Retinal pigment epithelial cell (primary cell): ENCODE measurements around the gene DYRK3.
"Not testable (repeated sequence)": the region's sequence is repeated elsewhere in the genome, so short reads cannot be mapped to it uniquely, and the experiment has no call there.

Experiments used
- DNase-seq: peaks from one replicate; pipeline ENCODE4 v3.0.0-alpha.2; 2010; ENCODE audit warnings: low read depth
- H3K4me3 ChIP-seq: 2 replicates; pipeline ENCODE4 v1.5.1; 2011; ENCODE audit warnings: mild to moderate bottlenecking, low read length, control low read depth, moderate library complexity
- TF ChIP-seq, protein P1 (sequence below): conservative IDR thresholded peaks from 2 replicates; pipeline ENCODE4 v1.5.1; 2011; ENCODE audit warnings: low read depth, low read length, control low read depth, inconsistent platforms

The DYRK3 gene

GRCh38 chr1:206633708-206634121 lies 1.6 kb upstream of the DYRK3 start:
- TF ChIP-seq, protein P1, sequence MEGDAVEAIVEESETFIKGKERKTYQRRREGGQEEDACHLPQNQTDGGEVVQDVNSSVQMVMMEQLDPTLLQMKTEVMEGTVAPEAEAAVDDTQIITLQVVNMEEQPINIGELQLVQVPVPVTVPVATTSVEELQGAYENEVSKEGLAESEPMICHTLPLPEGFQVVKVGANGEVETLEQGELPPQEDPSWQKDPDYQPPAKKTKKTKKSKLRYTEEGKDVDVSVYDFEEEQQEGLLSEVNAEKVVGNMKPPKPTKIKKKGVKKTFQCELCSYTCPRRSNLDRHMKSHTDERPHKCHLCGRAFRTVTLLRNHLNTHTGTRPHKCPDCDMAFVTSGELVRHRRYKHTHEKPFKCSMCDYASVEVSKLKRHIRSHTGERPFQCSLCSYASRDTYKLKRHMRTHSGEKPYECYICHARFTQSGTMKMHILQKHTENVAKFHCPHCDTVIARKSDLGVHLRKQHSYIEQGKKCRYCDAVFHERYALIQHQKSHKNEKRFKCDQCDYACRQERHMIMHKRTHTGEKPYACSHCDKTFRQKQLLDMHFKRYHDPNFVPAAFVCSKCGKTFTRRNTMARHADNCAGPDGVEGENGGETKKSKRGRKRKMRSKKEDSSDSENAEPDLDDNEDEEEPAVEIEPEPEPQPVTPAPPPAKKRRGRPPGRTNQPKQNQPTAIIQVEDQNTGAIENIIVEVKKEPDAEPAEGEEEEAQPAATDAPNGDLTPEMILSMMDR = no peak
- peak; percentile 78 for DNase-seq
- no peak overlapping the region for H3K4me3 ChIP-seq

- H3K4me3 ChIP-seq = peak overlapping the region; percentile 86
- TF ChIP-seq, protein P1 = peak; percentile 87
- peak; percentile 38 for DNase-seq
These were observed 814 bp upstream of the DYRK3 start for GRCh38 chr1:206634365-206635079.

DNA sequence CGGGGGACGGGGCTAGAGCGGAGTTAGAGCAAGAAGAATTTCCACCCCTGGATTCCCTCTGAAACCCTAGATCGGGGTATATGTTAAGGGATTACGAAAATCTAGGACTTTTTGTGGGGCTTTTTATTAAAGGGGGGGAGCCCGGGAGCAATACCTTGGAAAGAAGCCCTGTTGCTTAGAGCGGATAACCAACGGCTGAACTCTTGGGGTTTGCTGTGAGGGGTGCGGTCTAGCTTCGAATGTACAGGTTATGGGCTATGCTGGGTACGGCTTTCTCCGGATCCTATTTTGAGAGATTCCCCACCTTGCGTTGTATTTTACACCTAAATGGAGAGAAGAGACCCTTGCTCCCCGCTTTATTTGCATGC lies 626 bp downstream of the DYRK3 start:
- TF ChIP-seq, protein P1 = no peak

GRCh38 chr1:206636671-206637070 lies 1.3 kb downstream of the DYRK3 start:
- H3K4me3 ChIP-seq = peak overlapping the region; percentile 86
- DNase-seq = no peak
- TF ChIP-seq, protein P1 = no peak

More for the DNA sequence above, 626 bp downstream of the DYRK3 start:
- H3K4me3 ChIP-seq = peak overlapping the region; percentile 86
- no peak for DNase-seq

DNA sequence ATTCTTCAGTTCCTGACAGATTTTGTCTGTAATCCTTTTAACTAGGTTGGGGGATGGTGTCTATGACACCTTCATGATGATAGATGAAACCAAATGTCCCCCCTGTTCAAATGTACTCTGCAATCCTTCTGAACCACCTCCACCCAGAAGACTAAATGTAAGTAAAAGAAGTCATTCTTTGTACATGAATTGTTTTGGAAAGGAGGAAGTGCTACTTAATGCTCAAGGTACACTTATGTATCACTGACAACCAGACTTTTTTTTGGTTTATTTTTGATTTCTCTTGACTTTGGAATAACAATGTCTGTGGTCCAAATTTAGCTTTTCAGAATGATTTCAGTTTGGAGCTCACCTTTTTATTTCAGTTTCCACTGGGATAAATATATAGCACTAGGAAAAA lies 2.3 kb downstream of the DYRK3 start:
- H3K4me3 ChIP-seq = no peak overlapping the region
- TF ChIP-seq, protein P1 = no peak
- no peak for DNase-seq

- DNase-seq, H3K4me3 ChIP-seq: not testable (repeated sequence)
These were observed 6.7 kb downstream of the DYRK3 start for GRCh38 chr1:206642074-206642473.

DNA sequence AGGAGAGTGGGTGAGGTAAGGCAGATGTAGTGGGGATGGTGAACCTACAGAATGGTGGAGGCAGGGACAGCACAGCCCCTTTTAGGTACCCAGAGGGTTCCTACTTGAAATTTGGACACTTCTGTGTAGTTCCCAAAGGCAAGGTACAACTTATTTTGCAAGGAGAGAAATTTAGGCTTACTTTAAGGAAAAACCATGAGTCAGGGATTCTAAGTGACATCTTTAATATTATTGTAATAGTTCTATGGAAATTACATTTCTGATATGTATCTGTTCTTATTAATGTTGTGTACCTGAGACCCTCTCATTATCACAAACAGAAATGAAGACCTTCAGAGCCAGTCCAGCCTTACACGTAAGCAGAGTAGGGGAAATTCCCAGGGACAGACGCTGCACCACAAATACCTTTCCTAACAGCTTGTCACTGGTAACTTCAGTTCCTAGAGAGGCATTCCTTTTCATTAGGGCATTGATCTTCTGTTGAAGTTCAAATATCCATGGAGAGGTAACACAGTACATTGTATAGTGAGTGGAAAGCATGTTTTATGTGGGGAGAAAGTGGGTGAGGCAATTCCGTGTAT lies 7.9 kb downstream of the DYRK3 start:
- DNase-seq = no peak
- TF ChIP-seq, protein P1 = no peak
- H3K4me3 ChIP-seq = no peak overlapping the region
